ENCODE measurements around the gene SYN1.

- TF ChIP-seq CTCF (IDR thresholded peaks at IDR 0.05 in 4 of 5, conservative IDR thresholded peaks at IDR 0.05 in 1 of 5) = no peak
- TF ChIP-seq POLR2A (IDR thresholded peaks at IDR 0.05) = no peak
Measured at GRCh38 chrX:47577901-47578300, 41.8 kb downstream of the SYN1 start.
